Left renal cortex interstitium (tissue), 4 donors: Measurements from ENCODE around the gene NKD2. TPM values are rescaled to one million over a fixed set of nuclear protein-coding genes. Genes with fewer than 3 reads are reported as not detected.
"Not testable (repeated sequence)": the region's sequence is repeated elsewhere in the genome, so short reads cannot be mapped to it uniquely, and the experiment has no call there.

ENCODE experiments used
- DNase-seq, 4 donors: peaks; one replicate each; pipeline ENCODE4 v3.0.0-alpha.2; 2013; ENCODE audit warnings: low read depth in 4 of 4, low spot score in 2 of 4, missing footprints in 1 of 4
- polyA plus RNA-seq, 4 donors: library from polyadenylated mRNA; unstranded; fragments of 120-200 nt; gene quantifications; one replicate each; pipeline ENCODE4 v1.2.1, GENCODE V29; 2013; ENCODE audit not compliant: insufficient read length in 4 of 4

NKD2 gene
- 10 to 100 TPM; 18.1 to 29.4 (median 22.7) TPM for polyA plus RNA-seq

GRCh38 chr5:1008451-1009358 is at the start of gene NKD2:
TSS of gene NKD2 (plus strand) at chr5:1008802. CDS start at chr5:1009058, 256 bp downstream.
- DNase-seq = no peak

- DNase-seq = no peak
Observed at GRCh38 chr5:959581-960531, 48.7 kb upstream of the NKD2 start.

GRCh38 chr5:960551-960950 is 48.1 kb upstream of the NKD2 start:
- DNase-seq = no peak

- no peak for DNase-seq
Observed at GRCh38 chr5:961002-961710, 47.4 kb upstream of the NKD2 start.

- DNase-seq = no peak
Observed at GRCh38 chr5:961711-962240, 46.8 kb upstream of the NKD2 start.

- DNase-seq = no peak
Observed at GRCh38 chr5:962386-962785, 46.2 kb upstream of the NKD2 start.

GRCh38 chr5:962801-963200 is 45.8 kb upstream of the NKD2 start:
- no peak for DNase-seq

- DNase-seq = no peak
Observed at GRCh38 chr5:963310-963672, 45.3 kb upstream of the NKD2 start.

- DNase-seq = peak in 1 of 4 donors; percentile 52
Observed at GRCh38 chr5:963673-964531, 44.7 kb upstream of the NKD2 start.

GRCh38 chr5:964821-965220 is 43.8 kb upstream of the NKD2 start:
- DNase-seq = no peak

GRCh38 chr5:965604-966344 is 42.8 kb upstream of the NKD2 start:
- no peak for DNase-seq

GRCh38 chr5:966345-966710 is 42.3 kb upstream of the NKD2 start:
- no peak for DNase-seq

GRCh38 chr5:966941-967340 is 41.7 kb upstream of the NKD2 start:
- DNase-seq = no peak

GRCh38 chr5:968881-969280 is 39.7 kb upstream of the NKD2 start:
- DNase-seq = no peak

- no peak for DNase-seq
Observed at GRCh38 chr5:969408-969839, 39.2 kb upstream of the NKD2 start.

GRCh38 chr5:972575-972974 is 36.0 kb upstream of the NKD2 start:
- not testable (repeated sequence) for DNase-seq

GRCh38 chr5:976849-977751 is 31.5 kb upstream of the NKD2 start:
- no peak for DNase-seq

GRCh38 chr5:978054-978453 is 30.5 kb upstream of the NKD2 start:
- no peak for DNase-seq
